ENCODE measurements around the gene CEP63.

CEP63 gene

DNA sequence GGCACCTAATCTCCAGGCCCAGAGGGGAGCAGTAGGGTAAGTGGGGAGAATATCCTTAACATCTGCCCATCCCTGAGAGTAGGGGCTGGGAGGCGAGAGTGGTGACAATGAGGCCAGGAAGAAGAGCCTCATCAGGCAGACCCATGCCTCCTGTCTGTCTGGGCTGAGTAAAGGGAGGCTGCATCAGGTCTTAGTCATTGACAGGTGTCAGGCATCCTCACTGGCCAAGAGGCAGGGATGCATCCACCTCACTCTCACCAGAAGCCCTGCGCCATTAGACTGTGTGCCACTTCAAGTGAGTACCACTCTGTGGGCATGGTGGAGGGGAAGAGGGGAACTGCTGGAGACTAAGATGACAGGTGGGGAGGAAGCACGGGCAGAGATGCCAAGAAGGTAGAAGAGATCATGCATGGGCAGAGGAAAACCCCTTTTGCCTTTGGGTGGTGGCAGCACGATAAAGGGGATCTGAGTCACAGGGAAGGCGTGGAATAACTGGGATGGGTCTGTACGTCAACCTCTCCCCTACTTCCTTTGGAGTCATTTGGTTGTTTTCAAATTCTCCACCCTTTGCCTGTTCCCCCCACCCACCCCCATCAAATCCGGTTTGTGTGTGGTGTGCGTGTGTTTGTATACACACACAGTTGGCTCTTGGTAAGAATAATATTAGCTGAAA lies 14.2 kb upstream of the CEP63 start:
- no peak for DNase-seq

DNA sequence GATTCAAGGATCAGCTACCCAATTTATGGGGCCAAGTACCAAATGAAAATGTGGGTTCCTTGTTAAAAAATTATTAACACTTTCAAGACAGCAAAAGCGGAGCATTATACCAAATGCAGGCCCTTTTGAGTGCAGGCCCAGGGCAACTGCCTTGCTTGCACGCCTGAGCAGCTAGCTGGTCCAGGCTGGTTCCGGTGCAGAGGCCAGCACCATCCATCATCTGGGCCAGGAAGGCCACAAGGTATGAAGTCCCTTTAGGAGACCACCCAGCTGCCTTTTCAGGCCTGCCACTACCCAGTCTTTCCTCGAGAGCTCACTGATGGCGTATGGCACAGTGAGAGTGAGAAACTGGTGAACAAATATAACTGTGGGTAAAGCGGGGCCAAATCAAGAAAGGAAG lies 13.0 kb upstream of the CEP63 start:
- DNase-seq, result no peak

DNA sequence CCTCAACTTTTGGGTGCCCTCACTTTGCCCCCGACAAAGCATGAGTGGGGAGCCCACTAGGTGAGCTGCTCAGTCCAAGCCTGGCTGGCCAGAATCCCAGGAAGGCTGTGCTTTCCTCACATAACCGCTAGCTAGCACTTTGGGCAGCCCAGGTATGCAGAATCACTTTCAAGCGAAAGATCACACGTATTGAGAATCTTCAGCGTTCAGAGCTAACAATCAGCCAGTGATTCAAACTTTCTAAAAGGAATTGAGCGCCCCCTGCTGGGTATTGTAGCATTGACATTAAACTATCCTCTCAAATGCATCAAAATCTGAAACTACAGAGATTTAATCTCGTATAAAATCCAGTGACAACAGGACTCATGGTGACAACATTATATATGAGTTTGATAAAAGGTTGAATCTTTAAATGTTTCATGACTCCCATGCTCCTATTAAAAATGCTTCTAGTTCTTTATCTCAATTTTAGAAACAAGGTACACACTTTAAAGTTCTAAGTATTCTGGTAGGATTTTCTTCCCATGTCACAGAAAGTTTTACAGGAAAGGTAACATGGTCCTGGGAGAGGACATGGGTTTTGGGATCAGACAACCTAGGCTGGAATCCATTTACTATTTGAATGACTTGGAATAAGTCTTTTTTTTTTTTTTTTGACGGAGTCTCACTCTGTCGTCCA lies 11.8 kb upstream of the CEP63 start:
- DNase-seq, result peak; percentile 85

DNA sequence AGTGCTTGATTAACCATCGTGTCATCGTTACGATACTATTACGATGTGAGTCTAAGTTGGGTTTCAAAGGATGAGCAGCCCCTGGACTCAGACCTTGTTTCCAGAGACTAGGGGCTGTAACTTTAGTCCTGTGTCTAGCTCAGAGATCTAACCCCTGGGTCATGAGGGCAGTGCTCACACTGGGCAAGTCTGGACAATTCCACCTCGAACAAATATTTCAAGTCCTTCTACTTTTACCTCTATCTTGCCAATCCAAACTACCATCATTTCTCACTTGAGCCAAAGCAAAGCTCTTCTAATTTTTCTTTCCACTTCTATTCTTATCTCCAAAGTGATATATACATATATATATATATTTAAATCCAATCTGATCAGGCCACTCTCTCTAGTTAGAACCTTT lies 10.9 kb upstream of the CEP63 start:
- no peak for DNase-seq

DNA sequence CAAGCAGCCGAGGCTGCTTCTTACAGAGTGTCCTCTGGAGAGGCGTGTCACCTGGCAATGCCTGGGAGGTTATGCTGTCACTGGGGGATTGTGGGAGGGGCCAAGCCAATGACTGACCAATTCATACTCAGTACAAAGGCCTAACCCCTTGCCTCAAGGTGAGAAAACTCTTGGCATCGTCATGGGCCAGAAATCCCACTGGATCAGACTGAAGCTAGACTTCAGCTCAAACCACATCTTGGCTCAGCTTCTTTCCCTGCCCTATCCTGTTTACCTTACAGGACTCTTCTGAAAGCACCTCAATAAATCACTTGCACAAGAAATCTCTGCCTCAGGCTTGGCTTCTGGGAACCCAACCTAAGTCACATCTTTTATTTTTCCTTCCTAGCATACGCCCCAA lies 9.6 kb upstream of the CEP63 start:
- no peak for DNase-seq

DNA sequence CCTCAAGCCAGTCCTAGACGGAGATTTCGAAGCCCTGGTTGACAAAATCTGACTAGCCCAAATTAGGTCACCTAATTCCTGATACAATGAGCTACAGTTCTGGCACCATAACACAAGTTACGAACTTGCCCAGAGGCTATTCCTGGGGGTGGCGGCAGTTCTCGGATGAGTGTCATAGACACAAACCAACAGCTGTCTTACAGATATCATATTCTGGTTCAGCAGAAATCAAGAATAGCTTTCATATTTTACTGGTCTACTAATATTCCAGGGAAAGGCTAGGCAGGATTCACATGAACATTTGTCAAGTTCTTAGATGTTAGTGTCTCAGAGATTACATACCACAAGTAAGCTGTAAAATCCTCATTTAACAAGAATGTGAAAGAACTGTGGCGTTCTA lies 8.9 kb upstream of the CEP63 start:
- DNase-seq, result no peak

DNA sequence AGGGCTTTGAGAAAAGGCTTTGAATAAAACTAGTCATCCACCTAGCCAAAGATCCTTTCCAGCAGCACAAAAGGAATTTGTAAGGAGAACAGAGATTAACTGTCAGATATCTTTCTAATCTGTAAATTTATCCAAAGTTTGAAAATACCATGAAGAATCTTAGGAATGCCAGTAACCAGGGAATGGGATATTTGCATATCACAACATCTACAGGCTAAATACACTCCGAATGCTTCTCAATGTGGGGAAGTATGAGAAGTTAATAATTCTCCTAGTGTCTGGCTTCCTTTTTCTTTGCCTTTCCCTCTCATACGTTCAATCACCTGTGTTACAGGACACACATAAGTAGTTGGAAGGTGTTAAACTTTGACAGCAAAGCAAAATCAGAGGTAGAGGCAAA lies 7.9 kb upstream of the CEP63 start:
- DNase-seq, result no peak

DNA sequence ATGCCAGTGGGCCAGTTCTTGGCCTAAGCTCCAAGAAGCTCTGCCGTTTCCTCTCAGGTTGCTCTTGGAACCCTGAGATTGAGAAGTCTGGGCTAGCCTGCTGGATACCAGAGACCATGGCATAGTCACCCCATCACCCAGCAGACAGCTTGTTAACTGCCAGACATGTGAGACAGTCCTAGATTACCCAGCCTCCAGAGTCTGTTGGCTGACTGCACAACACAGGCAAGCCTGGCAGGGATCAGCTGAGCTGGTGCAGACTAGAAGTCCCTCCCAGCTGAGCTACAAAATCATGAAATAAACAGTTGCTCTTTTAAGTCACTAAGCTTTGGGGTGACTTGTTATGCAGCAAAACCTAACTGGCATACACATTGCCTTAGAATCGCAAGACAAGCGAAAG lies 5.3 kb upstream of the CEP63 start:
- DNase-seq, result no peak

DNA sequence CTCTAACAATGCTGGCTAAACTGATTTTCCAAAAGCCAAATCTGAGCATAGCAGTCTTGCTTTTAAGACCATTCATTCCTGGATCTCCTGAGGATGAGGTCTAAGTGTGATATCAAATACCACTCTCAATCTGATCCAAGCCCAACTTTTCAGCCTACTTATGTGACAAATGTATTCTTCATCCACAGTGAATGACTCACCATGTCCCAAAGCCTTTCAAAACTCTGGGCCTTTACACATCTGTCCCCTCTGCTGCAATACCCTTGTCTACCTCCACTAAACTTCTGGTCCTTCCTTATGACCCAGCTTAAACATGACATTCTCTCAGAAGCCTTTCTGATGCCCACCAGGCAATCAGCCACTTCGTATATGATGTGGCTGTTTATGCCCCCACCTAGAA lies 4.7 kb upstream of the CEP63 start:
- DNase-seq, result no peak

DNA sequence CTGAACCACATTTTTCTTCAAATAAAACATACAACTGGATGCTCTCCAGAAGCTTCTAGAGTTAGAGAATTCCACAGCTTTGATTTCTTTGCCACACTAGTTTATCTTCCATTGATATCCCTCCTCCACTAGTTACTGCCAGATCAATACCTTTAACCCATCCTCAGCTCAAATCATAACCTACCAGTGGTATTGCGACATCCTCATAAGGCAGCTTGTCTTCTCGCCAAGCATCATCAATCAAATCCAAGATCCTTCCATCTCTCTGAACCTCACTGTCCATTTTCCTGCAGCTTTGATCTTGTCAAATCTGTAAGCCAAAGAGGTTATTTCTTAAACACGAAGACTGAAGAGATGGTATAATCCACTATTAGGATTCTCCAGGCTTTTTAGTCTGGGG lies 3.2 kb upstream of the CEP63 start:
- DNase-seq, result no peak

DNA sequence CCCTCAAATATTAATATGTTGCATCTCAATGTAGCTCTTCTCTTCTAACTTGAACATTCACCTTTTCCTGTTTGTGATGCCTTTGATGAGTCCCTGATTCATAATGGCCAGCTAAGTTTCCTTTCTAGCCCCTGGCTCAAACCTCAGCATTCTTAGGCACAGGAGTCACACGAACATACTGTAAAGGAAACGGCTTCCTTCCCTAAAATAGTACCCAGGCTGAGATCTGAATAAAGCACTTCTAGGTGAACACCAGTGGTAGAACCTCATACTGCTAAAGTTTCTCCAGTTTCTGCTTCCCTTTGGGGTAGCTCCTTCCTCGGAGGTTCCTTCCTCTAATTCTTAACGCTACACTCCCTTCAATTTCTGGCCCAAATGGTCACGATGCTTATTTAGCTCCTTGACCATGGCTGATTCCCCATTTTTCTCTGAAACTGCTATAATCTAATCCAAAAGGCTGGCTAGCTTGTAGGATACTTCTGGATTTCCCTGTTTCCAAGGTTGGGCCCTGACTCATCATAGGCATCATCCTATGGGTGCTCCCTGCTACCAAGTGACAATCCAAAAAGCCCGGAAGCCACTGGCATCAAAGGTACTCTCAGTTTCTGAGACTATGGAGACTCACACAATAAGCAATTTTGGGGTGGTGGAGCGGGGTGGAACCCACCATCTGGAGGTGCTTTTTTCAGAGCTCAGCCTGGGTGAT lies 2.5 kb upstream of the CEP63 start:
- no peak for DNase-seq

DNA sequence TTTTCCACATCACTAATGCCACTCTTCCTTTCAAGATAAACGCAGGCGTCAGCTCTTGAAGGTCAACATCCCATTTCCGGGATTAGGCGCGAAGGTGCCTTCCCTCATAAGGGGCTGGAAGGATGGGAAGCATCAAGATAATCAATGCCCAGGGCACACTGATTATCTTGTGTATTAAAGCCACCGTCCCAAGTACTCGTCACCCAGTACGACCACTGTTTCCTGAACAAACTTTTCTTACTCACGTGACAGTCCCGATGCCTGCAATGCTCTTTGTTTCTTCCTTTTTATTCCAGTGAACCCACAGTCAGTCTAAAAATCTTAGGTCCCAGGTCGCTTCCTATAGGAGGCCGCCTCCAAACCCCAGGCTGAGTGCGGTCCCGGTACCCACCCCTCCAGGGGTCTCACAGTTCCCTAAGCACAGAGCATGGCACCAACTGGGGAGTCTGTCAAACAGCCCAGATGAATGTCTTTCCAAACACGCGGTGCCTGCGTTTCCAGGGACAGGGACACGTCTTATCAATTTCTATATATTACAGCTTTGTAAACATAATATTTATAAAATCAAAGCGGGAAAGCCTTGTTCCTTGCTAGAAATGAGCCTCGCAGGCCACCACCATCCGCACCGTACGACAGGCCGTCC lies 661 bp upstream of the CEP63 start:
- DNase-seq, result peak; percentile 71

DNA sequence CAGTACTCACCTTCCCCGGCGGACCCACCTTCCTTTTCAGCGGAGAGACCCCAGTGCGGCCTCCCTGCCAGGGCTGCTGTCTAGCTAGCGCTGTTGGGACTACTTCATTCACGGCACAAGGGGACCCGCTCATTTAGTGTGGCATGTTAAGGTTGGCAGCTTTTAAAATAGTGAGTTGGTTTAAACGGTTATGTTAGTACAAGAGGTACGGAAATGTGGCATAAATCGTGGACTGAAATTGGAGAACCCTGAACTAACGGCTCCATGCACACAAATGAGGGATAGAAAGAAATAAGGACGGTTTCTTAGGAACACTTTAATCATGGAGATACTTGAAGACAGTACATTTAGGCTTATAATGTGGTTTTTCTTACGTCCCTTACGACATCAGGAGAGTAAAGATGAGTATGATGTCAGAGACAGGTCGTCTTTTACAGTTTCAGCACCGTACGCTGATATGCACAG lies 752 bp downstream of the CEP63 start:
- peak; percentile 62 for DNase-seq

DNA sequence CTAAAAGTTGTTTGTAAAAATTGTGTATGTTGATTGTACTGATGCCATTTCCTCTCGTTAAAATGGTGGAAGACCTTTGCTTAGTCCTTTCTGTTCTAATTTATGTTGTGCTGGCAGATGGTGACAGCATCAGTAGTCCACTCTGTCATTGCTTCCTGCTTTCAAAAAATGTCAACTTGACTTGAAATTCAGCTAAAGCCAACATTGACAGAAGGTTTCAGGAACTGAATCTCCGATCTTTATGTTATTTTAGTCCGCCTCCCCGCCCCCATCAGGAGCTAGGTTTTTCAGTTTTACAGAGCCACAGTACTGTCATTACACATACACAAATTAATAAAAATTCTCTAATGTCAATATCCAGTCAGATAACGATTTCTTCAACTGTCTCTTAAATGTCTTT lies 1.5 kb downstream of the CEP63 start:
- peak; percentile 44 for DNase-seq

DNA sequence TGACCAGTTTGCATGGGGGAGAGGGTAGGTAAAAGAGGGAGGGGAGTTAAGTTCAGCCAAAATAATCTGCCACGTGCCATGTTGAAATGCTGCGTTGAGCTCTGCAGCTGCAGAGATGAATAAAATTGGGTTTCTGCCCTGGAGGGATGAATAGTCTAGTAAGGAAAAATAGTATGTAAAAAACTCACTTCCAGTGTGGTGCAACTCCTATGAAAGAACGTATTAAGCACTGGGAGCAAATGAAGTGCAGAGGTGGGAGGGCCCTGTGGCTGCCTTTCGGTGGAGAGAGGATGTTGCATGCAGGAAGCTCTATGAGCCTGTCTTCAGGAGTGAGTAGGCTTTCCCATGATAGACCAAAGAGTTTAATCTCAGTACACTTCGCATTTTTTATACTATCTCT lies 8.6 kb downstream of the CEP63 start:
- no peak for DNase-seq

DNA sequence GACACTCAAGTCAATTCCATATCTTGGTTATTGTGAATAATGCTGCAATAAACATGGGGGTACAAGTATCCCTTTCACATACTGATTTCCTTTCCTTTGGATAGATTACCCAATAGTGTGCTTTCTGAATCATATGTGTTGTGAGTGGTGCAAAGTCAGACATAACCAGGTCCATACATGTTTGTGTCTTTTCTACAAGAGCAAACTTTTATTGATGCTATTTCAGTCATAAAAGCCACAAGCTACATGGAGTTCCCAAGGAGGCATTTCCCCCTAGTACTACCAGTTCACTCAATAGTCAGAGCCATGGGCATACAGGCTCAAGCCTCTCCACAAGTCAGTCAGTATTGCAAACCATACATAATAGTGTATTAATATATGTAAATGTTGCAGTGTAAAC lies 10.1 kb downstream of the CEP63 start:
- no peak for DNase-seq

DNA sequence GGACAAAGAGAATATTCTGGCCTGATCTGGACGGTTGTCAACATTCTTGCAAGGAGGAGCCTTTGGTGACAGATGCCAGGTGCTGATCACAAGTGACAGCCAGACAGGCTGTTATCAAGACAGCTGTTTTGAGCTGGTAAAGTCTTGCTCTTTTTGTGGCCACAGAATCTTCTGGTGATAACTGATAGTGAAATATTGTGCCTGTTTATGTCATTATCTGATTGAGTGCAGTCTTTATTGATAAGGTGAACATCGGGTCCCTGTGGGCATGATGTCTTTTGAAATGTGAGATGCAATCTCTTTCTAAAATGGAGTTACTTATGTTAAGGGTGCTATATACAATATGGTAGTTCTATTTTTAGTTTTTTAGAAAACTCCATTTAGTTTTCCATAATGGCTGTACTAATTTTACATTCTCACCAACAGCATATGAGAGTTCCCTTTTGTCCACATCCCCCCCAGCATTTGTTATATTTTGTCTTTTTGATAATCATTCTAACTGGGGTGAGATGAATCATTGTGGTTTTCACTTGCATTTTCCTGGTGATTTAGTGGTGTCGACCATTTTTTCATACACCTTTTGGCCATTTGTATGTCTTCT lies 10.7 kb downstream of the CEP63 start:
- DNase-seq, result no peak

DNA sequence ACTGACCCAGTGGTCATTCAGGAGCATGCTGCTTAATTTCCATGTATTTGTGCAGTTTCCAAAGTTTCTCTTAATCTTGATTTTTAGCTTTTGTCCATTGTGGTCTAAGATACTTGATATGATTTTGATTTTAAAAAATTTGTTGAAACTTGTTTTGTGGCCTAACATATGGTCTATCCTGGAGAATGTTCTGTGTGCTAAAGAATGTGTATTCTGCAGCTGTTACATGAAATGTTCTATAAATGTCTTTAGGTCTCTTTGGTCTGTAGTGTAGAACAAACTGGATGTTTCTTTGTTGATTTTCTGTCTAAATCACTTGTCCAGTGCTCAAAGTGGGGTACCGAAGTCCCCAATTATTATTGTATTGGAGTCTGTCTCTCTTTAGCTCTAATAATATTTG lies 17.4 kb downstream of the CEP63 start:
- no peak for DNase-seq

DNA sequence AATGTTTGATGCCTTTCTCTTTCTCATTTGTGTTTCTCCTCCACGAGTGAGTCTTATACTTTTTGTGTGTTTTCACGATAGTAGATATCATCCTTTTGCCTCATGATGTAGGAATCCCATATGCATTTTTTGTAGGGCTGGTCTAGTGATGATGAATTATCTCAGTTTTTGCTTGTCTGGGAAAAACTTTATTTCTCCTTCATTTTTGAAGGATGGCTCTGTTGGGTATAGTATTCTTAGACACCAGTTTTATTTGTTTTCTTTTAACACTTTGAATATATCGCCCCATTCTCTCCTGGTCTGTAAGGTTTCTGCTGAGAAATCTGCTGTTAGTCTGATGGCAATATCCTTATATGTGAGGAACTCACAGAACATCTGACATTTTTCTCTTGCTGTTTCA lies 18.3 kb downstream of the CEP63 start:
- DNase-seq, result no peak

DNA sequence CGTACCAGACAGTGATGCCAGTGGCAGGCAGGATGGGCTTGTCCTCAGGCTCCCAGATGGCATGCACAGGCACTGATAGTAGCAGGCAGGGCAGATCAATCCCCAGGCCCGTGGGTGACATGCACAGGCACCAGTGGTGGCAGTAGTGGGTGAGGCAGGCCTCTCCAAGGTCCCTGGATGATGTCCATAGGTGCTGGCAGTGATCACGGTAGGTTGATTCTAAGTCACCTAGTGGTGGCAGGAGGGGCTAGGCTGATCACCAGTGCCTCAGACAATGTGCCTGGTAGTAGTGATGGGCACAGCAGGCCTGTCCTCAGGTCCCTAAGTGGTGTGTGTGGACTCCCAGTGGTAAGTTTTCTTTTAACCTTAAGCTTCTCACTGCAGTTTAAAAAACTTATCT lies 19.6 kb downstream of the CEP63 start:
- no peak for DNase-seq

DNA sequence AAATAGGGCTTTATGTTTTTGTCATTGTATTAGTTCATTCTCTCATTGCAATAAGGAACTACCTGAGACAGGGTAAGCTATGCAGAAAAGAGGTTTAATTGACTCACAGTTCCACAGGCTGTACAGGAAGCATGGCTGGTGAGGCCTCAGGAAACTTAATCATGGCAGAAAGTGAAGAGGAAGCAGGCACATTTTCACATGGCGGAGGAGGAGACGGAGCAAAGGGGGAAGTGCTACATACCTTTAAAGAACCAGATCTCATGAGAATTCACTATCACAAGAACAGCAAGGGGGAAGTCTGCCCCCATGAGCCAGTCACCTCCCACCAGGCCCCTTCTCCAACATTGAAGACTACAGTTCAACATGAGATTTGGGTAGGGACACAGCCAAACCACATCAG lies 25.6 kb downstream of the CEP63 start:
- no peak for DNase-seq

DNA sequence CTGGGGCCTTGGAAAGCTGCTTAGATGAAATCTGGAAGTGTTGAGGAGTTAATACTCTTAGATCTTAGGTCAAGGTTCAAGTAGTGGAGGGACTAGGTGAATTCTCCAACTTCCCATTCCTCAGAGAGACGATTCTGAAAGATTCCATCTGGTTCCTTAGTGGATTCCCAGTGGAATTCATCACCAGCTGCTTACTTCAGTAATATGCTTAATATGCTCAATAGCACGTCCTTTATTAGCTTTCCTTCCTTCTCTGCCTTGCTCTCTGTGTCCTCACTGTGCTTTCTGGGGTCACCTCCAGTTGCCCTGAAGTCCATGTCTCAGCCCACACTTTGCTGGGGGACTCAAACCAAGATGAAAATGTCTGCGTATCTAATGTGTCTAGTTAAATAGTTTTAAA lies 31.0 kb downstream of the CEP63 start:
- DNase-seq, result no peak

DNA sequence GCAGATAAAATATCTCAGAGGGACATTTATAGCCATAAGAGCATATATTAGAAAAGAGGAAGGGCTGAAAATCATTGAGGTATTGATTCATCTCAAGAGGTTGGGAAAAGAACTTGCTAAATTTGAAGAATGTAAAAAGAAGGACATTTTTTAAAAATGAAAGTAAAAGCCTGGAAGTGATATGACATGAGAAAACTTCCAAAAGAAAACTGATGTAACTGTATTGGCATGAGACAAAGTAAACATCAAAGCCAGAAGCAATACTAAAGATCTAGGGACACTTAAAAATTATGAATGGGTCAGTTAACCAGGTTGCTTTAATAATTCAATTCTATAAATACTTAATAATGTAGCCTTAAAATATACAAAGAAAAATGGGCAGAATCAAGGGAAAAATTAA lies 31.9 kb downstream of the CEP63 start:
- DNase-seq, result no peak

DNA sequence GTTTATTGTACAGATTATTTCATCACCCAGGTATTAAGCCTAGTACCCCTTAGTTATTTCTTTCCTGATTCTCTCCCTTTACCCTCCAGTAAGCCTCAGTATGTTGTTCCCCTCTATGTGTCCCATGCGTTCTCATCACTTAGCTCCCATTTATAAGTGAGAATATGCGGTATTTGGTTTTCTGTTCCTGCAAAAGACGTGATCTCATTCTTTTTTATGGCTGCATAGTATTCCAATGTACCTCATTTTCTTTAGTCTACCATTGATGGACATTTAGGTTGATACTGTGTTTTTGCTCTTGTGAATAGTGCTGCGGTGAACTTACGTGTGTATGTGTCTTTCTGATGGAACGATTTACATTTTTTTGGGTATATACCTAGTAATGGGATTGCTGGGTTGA lies 36.7 kb downstream of the CEP63 start:
- no peak for DNase-seq

All from DMS53 (cell line).